Esophagus muscularis mucosa (tissue), 4 donors: Measurements from ENCODE around the gene CGRRF1.

Experiments
- CTCF ChIP-seq, 3 experiments: fragments of 200-600 bp in 2 of 3; fragments of 450-650 bp in 1 of 3; sonication (generic) in 2 of 3; IDR thresholded peaks; one replicate each; pipeline ENCODE4 v1.5.1; 2017 to 2019; ENCODE audit warnings: antibody characterized with exemption in 3 of 3, mild to moderate bottlenecking in 2 of 3, moderate library complexity in 1 of 3
- EP300 ChIP-seq: sonication (generic); formaldehyde crosslinking; IDR thresholded peaks from one replicate; pipeline ENCODE4 v1.6.1; 2017; ENCODE audit warnings: antibody characterized with exemption
- POLR2A ChIP-seq: fragments of 450-650 bp; IDR thresholded peaks from one replicate; pipeline ENCODE4 v1.6.1; 2017; ENCODE audit warnings: antibody characterized with exemption, moderate library complexity, mild to moderate bottlenecking, low read depth

GRCh38 chr14:54554401-54554800, 44.7 kb downstream of the CGRRF1 start:
- TF ChIP-seq CTCF (IDR thresholded peaks at IDR 0.05) = no peak
- no peak for TF ChIP-seq EP300
- TF ChIP-seq POLR2A = no peak
